Osteoblast (primary cell): Measurements from ENCODE around the gene FAM9A. TPM values are rescaled to one million over a fixed set of nuclear protein-coding genes. Genes with fewer than 3 reads are reported as not detected.
"Not testable (repeated sequence)": the region's sequence is repeated elsewhere in the genome, so short reads cannot be mapped to it uniquely, and the experiment has no call there.

Experiments used
- DNase-seq: peaks from one replicate; pipeline ENCODE4 v3.0.0; 2011; ENCODE audit warnings: low spot score, mixed read lengths; ENCODE audit not compliant: insufficient read length; ENCODE audit errors: missing footprints
- H2AFZ ChIP-seq: 2 replicates; pipeline ENCODE4 v1.6.0; 2011; ENCODE audit warnings: mild to moderate bottlenecking, low read length
- H3K27ac ChIP-seq: 2 replicates; pipeline ENCODE4 v1.5.1; 2011; ENCODE audit warnings: mild to moderate bottlenecking, low read depth, low read length, moderate library complexity
- H3K27me3 ChIP-seq: 2 replicates; pipeline ENCODE4 v1.6.0; 2012; ENCODE audit warnings: mild to moderate bottlenecking, control low read depth, inconsistent platforms, low read length, moderate library complexity; ENCODE audit not compliant: insufficient read depth
- H3K36me3 ChIP-seq: 2 replicates; pipeline ENCODE4 v1.5.1; 2011; ENCODE audit warnings: mild to moderate bottlenecking, low read length, control low read depth, moderate library complexity; ENCODE audit not compliant: insufficient read depth
- H3K4me1 ChIP-seq: 2 replicates; pipeline ENCODE4 v1.5.1; 2011; ENCODE audit warnings: mild to moderate bottlenecking, low read length, control low read depth, moderate library complexity; ENCODE audit not compliant: insufficient read depth
- H3K4me2 ChIP-seq: 2 replicates; pipeline ENCODE4 v1.6.0; 2011; ENCODE audit warnings: mild to moderate bottlenecking, low read length; ENCODE audit not compliant: insufficient read depth
- H3K4me3 ChIP-seq: fragments of 200-600 bp; sonication (generic); 3 replicates; pipeline ENCODE4 v1.5.1; 2012; ENCODE audit warnings: mild to moderate bottlenecking, low read length, inconsistent platforms; ENCODE audit not compliant: insufficient read depth
- H3K79me2 ChIP-seq: 2 replicates; pipeline ENCODE4 v1.6.0; 2012; ENCODE audit warnings: mild to moderate bottlenecking, low read length, control low read depth, inconsistent platforms; ENCODE audit not compliant: insufficient read depth
- H3K9me3 ChIP-seq: 2 replicates; pipeline ENCODE4 v1.5.1; 2011; ENCODE audit warnings: low read depth, low read length, control low read depth
- H4K20me1 ChIP-seq: 2 replicates; pipeline ENCODE4 v1.6.0; 2012; ENCODE audit warnings: mild to moderate bottlenecking, low read length, control low read depth; ENCODE audit not compliant: insufficient read depth
- total RNA-seq: library from RNA; depleted of rRNA; stranded (reverse); fragments of >200 nt; gene quantifications from 2 replicates; pipeline ENCODE4 v1.2.3, GENCODE V29; 2012
- TF ChIP-seq, protein P1 (sequence below): IDR thresholded peaks from 2 replicates; pipeline ENCODE4 v1.5.1; 2011; ENCODE audit warnings: mild to moderate bottlenecking, low read depth, low read length, moderate library complexity; ENCODE audit errors: extremely low read depth

The FAM9A gene
- total RNA-seq, 1 donor, result not detected

- no peaks in the 10 kb centered on the region for H3K79me2 ChIP-seq
- H3K27me3 ChIP-seq, result no peaks in the 10 kb centered on the region
- no peaks in the 10 kb centered on the region for H3K4me1 ChIP-seq
- H3K4me3 ChIP-seq, result no peak overlapping the region
- no peak overlapping the region for H2AFZ ChIP-seq
- no peaks in the 10 kb centered on the region for H3K36me3 ChIP-seq
- H4K20me1 ChIP-seq, result no peaks in the 10 kb centered on the region
- no peak overlapping the region for H3K27ac ChIP-seq
- DNase-seq, result no peak
- H3K4me2 ChIP-seq, result no peak overlapping the region
- TF ChIP-seq, protein P1, sequence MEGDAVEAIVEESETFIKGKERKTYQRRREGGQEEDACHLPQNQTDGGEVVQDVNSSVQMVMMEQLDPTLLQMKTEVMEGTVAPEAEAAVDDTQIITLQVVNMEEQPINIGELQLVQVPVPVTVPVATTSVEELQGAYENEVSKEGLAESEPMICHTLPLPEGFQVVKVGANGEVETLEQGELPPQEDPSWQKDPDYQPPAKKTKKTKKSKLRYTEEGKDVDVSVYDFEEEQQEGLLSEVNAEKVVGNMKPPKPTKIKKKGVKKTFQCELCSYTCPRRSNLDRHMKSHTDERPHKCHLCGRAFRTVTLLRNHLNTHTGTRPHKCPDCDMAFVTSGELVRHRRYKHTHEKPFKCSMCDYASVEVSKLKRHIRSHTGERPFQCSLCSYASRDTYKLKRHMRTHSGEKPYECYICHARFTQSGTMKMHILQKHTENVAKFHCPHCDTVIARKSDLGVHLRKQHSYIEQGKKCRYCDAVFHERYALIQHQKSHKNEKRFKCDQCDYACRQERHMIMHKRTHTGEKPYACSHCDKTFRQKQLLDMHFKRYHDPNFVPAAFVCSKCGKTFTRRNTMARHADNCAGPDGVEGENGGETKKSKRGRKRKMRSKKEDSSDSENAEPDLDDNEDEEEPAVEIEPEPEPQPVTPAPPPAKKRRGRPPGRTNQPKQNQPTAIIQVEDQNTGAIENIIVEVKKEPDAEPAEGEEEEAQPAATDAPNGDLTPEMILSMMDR, result no peak
- H3K9me3 ChIP-seq, result no peaks in the 10 kb centered on the region
Observed at GRCh38 chrX:8808661-8809060, 7.5 kb upstream of the FAM9A start.

- Histone ChIP-seq H3K9me3 (no peaks in the 10 kb centered on the region), H3K4me1 (no peaks in the 10 kb centered on the region), H3K27ac (no peak overlapping the region), H3K27me3 (no peaks in the 10 kb centered on the region), H3K36me3 (no peaks in the 10 kb centered on the region), H3K4me2 (no peak overlapping the region), H2AFZ (no peak overlapping the region), H3K79me2 (no peaks in the 10 kb centered on the region), H4K20me1 (no peaks in the 10 kb centered on the region), H3K4me3 (no peak overlapping the region)
- TF ChIP-seq, protein P1, result no peak
- DNase-seq, result no peak
Observed at GRCh38 chrX:8805974-8806373, 4.8 kb upstream of the FAM9A start.

GRCh38 chrX:8805046-8805445 is 3.9 kb upstream of the FAM9A start:
- TF ChIP-seq, protein P1, result no peak
- no peaks in the 10 kb centered on the region for H3K9me3 ChIP-seq
- H3K27ac ChIP-seq, result no peak overlapping the region
- H2AFZ ChIP-seq, result no peak overlapping the region
- DNase-seq, result no peak
- no peaks in the 10 kb centered on the region for H3K36me3 ChIP-seq
- H3K4me3 ChIP-seq, result no peak overlapping the region
- H3K27me3 ChIP-seq, result no peaks in the 10 kb centered on the region
- H4K20me1 ChIP-seq, result no peaks in the 10 kb centered on the region
- H3K4me1 ChIP-seq, result no peaks in the 10 kb centered on the region
- H3K79me2 ChIP-seq, result no peaks in the 10 kb centered on the region
- no peak overlapping the region for H3K4me2 ChIP-seq

DNA sequence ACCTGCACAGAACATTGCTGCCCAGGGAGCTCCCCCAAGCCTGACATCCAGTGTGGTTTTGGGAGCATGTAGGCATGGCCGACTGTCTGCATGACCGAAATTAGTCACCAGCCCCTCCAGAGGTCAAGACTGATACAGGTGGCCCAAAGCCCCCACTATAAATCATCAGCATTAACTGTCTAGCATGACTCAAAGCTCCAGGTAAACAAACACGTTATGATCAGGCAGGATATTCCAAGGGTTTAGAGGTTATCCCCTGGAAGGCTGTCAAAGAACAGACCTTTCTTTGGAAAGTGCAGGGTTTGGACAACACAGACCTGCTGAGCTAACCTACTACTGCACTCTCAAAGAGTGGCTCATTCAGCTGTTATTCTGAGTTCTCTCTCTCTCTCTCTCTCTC is 2.1 kb upstream of the FAM9A start:
- TF ChIP-seq, protein P1, result no peak
- no peak overlapping the region for H3K4me2 ChIP-seq
- DNase-seq, result no peak

GRCh38 chrX:8800351-8800750 is 832 bp downstream of the FAM9A start:
- H3K27me3 ChIP-seq, H3K79me2 ChIP-seq, H3K36me3 ChIP-seq, H3K4me1 ChIP-seq, H3K9me3 ChIP-seq, H4K20me1 ChIP-seq, H3K4me3 ChIP-seq, DNase-seq, H3K27ac ChIP-seq, H2AFZ ChIP-seq, H3K4me2 ChIP-seq: not testable (repeated sequence)

More for the DNA sequence above, 2.1 kb upstream of the FAM9A start:
- Histone ChIP-seq H4K20me1 (no peaks in the 10 kb centered on the region), H3K4me1 (no peaks in the 10 kb centered on the region), H3K9me3 (no peaks in the 10 kb centered on the region), H3K27ac (no peak overlapping the region), H3K79me2 (no peaks in the 10 kb centered on the region), H2AFZ (no peak overlapping the region), H3K27me3 (no peaks in the 10 kb centered on the region), H3K36me3 (no peaks in the 10 kb centered on the region), H3K4me3 (no peak overlapping the region)

DNA sequence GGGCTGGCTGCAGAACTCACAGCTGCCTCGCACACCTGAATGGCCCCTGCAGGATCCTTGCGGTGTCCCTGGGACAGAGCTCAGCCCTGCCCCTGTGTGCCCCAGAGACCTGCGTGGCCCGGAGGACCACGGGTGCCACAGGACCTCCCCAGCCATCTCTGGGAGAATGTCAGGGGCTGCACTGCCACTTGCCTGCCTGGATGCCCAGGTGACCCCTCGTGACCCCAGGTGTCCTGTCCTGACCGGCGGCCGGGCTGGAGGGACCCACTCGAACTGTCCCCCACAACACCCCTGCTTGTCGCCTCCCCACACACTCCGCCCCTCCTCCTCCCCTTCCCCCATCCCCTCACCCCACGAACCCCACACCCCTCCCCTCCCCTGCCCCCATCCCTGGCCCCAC is 1.9 kb downstream of the FAM9A start:
- H3K27ac ChIP-seq, H3K4me3 ChIP-seq, H3K9me3 ChIP-seq, H3K4me1 ChIP-seq, H3K79me2 ChIP-seq, H4K20me1 ChIP-seq, DNase-seq, H3K4me2 ChIP-seq, H2AFZ ChIP-seq, H3K27me3 ChIP-seq, H3K36me3 ChIP-seq: not testable (repeated sequence)
